Naive thymus-derived CD4-positive, alpha-beta T cell (primary cell): ENCODE results near the gene PDZD4. TPM values are rescaled to one million over a fixed set of nuclear protein-coding genes. Genes with fewer than 3 reads are reported as not detected.
A peak's percentile ranks its signal among the peaks of the same experiment; 100 is the strongest.

Source experiments
- ATAC-seq: fragments of 150-1000 bp; cut with Tn5 transposase; 2 replicates; pipeline ENCODE4 v1.10.0; 2021; ENCODE audit warnings: mild to moderate bottlenecking, moderate library complexity
- CTCF ChIA-PET: fragments of 350-600 bp; sonication (Branson Sonifier 250); formaldehyde crosslinking; loops from one replicate; lab custom pipeline; 2021; ENCODE audit warnings: antibody characterized with exemption; lab: Charles Lee
- POLR2A ChIA-PET: fragments of 350-600 bp; sonication (Branson Sonifier 250); formaldehyde crosslinking; loops from one replicate; lab custom pipeline; 2021; ENCODE audit warnings: antibody characterized with exemption, inconsistent platforms; lab: Charles Lee
- DNase-seq, 9 donors: peaks; one replicate each; pipeline versions ENCODE4 v3.0.0 to v3.0.0-alpha.2; 2020 to 2022; ENCODE audit warnings: mixed read lengths in 1 of 9
- H3K27ac ChIP-seq: one replicate; pipeline ENCODE4 v1.7.0; 2013; ENCODE audit warnings: mild to moderate bottlenecking, low read depth, low read length, moderate library complexity
- H3K27me3 ChIP-seq, 2 donors: one replicate each; pipeline ENCODE4 v1.7.0; 2013; ENCODE audit warnings: low read length in 2 of 2, mild to moderate bottlenecking in 2 of 2, moderate library complexity in 2 of 2; ENCODE audit not compliant: control insufficient read depth in 2 of 2, insufficient read depth in 2 of 2
- H3K36me3 ChIP-seq, 3 experiments: 1 replicate in 2 of 3; 2 replicates in 1 of 3; pipeline ENCODE4 v1.7.0; 2013; ENCODE audit warnings: low read length in 3 of 3, mild to moderate bottlenecking in 3 of 3, moderate library complexity in 1 of 3; ENCODE audit not compliant: insufficient read depth in 3 of 3, control insufficient read depth in 2 of 3
- H3K4me1 ChIP-seq, 2 donors: one replicate each; pipeline ENCODE4 v1.7.0; 2013; ENCODE audit warnings: low read length in 2 of 2, mild to moderate bottlenecking in 2 of 2, moderate library complexity in 1 of 2; ENCODE audit not compliant: control insufficient read depth in 2 of 2, insufficient read depth in 2 of 2
- H3K4me3 ChIP-seq: 2 replicates; pipeline ENCODE4 v1.7.0; 2013; ENCODE audit warnings: mild to moderate bottlenecking, low read length
- H3K9me3 ChIP-seq, 3 experiments: 1 replicate in 2 of 3; 2 replicates in 1 of 3; pipeline ENCODE4 v1.7.0; 2013; ENCODE audit warnings: low read length in 3 of 3; ENCODE audit not compliant: control insufficient read depth in 2 of 3
- H3K27ac Mint-ChIP-seq, 9 donors: one replicate each; pipeline ENCODE4 v1.8.0; 2020 to 2022; ENCODE audit warnings: mixed read lengths in 9 of 9, mild to moderate bottlenecking in 8 of 9, moderate library complexity in 5 of 9, inconsistent platforms in 2 of 9
- H3K27me3 Mint-ChIP-seq, 5 donors: one replicate each; pipeline ENCODE4 v1.8.0; 2021 to 2022; ENCODE audit warnings: mixed read lengths in 5 of 5, mild to moderate bottlenecking in 1 of 5
- H3K36me3 Mint-ChIP-seq, 5 donors: one replicate each; pipeline ENCODE4 v1.8.0; 2020 to 2022; ENCODE audit warnings: mixed read lengths in 5 of 5, mild to moderate bottlenecking in 3 of 5, inconsistent platforms in 1 of 5
- H3K4me1 Mint-ChIP-seq, 7 donors: one replicate each; pipeline ENCODE4 v1.8.0; 2020 to 2022; ENCODE audit warnings: mixed read lengths in 7 of 7, mild to moderate bottlenecking in 3 of 7, inconsistent platforms in 1 of 7
- H3K4me3 Mint-ChIP-seq, 10 donors: one replicate each; pipeline ENCODE4 v1.8.0; 2020 to 2022; ENCODE audit warnings: mild to moderate bottlenecking in 10 of 10, mixed read lengths in 10 of 10, moderate library complexity in 6 of 10, inconsistent platforms in 2 of 10
- H3K9me3 Mint-ChIP-seq, 11 donors: one replicate each; pipeline ENCODE4 v1.8.0; 2020 to 2022; ENCODE audit warnings: mixed read lengths in 11 of 11, mild to moderate bottlenecking in 4 of 11, inconsistent platforms in 1 of 11, moderate library complexity in 1 of 11
- intact Hi-C, 2 donors: fragments of 100-400 bp; cut with micrococcal nuclease; formaldehyde crosslinking; loops; one replicate each; pipeline ENCODE4 v1.15.1; 2023
- polyA plus RNA-seq, 2 donors: library from polyadenylated mRNA; unstranded; fragments of 300-500 nt; fragmentation: Illumina TruSeq; gene quantifications; one replicate each; pipeline ENCODE4 v1.2.3, GENCODE V29; 2021
- total RNA-seq, 6 experiments: library from RNA in 5 of 6; stranded (reverse) in 5 of 6; gene quantifications; 1 replicate in 5 of 6; 2 replicates in 1 of 6; pipeline ENCODE4 v1.2.3 and lab custom pipeline; 2021 to 2026

The PDZD4 gene
- total and polyA plus RNA-seq, 7 experiments from 2014 or later = 0.07 to 29.0 (median 0.51) TPM

DNA sequence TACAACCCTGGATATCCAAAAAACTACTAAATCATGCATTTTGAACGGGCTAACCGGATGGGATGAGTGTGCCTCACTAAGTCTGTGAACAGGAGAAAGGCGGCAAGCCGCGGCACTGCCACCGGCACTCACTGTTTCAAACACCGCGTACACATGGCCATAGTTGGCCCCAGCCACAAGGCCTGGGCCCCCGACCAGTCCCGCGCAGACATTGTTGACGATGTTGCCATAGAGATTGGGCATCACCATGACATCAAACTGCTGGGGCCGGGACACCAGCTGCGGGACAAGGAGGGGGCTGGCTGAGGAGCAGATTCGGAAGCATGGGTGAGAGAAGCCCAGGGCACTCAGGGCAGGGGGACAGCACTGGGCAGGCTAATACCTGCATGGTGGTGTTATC is 43.7 kb downstream of the PDZD4 start:
- no peak for DNase-seq
- Mint-ChIP-seq H3K4me1 (peaks cover 0 to 9% (median 4%) of the 10 kb centered on the region in 7 donors), H3K9me3 (peaks cover 0 to 2% (median 0%) of the 10 kb centered on the region in 11 donors), H3K27ac (no peak overlapping the region), H3K27me3 (no peaks in the 10 kb centered on the region), H3K4me3 (no peak overlapping the region), H3K36me3 (peaks cover 0 to 5% (median 0%) of the 10 kb centered on the region in 5 donors)
- Histone ChIP-seq H3K36me3 (peaks cover 0 to 49% (median 0%) of the 10 kb centered on the region in 3 experiments), H3K27ac (no peak overlapping the region), H3K27me3 (no peaks in the 10 kb centered on the region), H3K9me3 (no peaks in the 10 kb centered on the region), H3K4me3 (no peak overlapping the region), H3K4me1 (no peaks in the 10 kb centered on the region)
- intact Hi-C loops = no loop called here
- ChIA-PET POLR2A (no interaction called here), CTCF (no interaction called here)
- ATAC-seq = no peak

DNA sequence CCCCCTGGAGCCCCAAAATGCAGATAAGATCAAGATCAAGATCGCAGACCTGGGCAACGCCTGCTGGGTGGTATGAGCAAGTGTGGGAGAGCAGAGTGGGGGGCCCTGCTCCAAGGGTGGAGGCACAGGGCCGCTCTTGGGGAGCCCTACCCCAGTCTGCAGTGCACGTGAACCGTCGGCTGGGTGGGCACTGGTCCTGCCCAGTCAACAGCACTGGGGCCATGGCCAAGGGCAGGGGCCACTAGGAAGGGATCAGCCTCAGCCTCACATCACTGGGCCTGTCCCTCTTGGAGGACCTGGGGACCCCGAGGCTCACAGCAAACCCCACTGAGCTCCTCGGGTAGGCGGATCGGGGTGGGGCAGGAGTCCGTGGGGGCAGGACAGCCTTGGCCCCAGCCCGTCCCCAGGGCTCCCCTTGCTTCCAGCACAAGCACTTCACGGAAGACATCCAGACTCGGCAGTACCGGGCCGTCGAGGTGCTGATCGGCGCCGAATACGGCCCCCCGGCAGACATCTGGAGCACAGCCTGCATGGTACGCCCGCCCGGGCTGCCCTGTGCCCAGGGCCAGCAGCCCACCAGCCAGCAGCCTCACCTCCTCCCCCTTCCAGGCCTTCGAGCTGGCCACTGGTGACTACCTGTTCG is 45.9 kb downstream of the PDZD4 start:
- peaks cover 0 to 5% (median 0%) of the 10 kb centered on the region in 5 donors for H3K36me3 Mint-ChIP-seq
- Histone ChIP-seq H3K9me3 (no peaks in the 10 kb centered on the region), H3K4me3 (no peak overlapping the region), H3K27me3 (no peaks in the 10 kb centered on the region), H3K27ac (no peak overlapping the region), H3K36me3 (peaks cover 0 to 41% (median 0%) of the 10 kb centered on the region in 3 experiments), H3K4me1 (no peaks in the 10 kb centered on the region)
- ChIA-PET POLR2A (no interaction called here), CTCF (no interaction called here)
- H3K4me1 Mint-ChIP-seq = peaks cover 0 to 7% (median 4%) of the 10 kb centered on the region in 7 donors
- intact Hi-C loops = no loop called here
- no peak overlapping the region for H3K27ac Mint-ChIP-seq
- peak; percentile 20 for ATAC-seq
- DNase-seq = no peak
- peaks cover 0 to 1% (median 0%) of the 10 kb centered on the region in 11 donors for H3K9me3 Mint-ChIP-seq
- H3K27me3 Mint-ChIP-seq = peaks cover 0 to 10% (median 7%) of the 10 kb centered on the region in 5 donors
- H3K4me3 Mint-ChIP-seq = no peak overlapping the region

GRCh38 chrX:153783378-153784013 is 46.8 kb downstream of the PDZD4 start:
- ATAC-seq = no peak
- intact Hi-C loops = no loop called here
- H3K4me3 ChIP-seq = no peak overlapping the region

GRCh38 chrX:153782871-153783270 is 47.5 kb downstream of the PDZD4 start:
- ATAC-seq = no peak
- no peak overlapping the region for H3K27ac ChIP-seq
- H3K9me3 Mint-ChIP-seq = no peaks in the 10 kb centered on the region
- H3K27me3 Mint-ChIP-seq = peaks cover 0 to 10% (median 7%) of the 10 kb centered on the region in 5 donors
- H3K4me3 ChIP-seq = no peak overlapping the region
- no peaks in the 10 kb centered on the region for H3K4me1 ChIP-seq
- no peaks in the 10 kb centered on the region for H3K27me3 ChIP-seq
- H3K4me3 Mint-ChIP-seq = no peak overlapping the region
- peaks cover 0 to 26% (median 0%) of the 10 kb centered on the region in 3 experiments for H3K36me3 ChIP-seq
- ChIA-PET POLR2A (no interaction called here), CTCF (no interaction called here)
- intact Hi-C loops = no loop called here
- H3K36me3 Mint-ChIP-seq = peaks cover 0 to 5% (median 0%) of the 10 kb centered on the region in 5 donors
- no peaks in the 10 kb centered on the region for H3K9me3 ChIP-seq
- DNase-seq = no peak
- no peak overlapping the region for H3K27ac Mint-ChIP-seq
- peaks cover 0 to 7% (median 4%) of the 10 kb centered on the region in 7 donors for H3K4me1 Mint-ChIP-seq

More at GRCh38 chrX:153783378-153784013, 46.8 kb downstream of the PDZD4 start:
- H3K27me3 ChIP-seq = no peaks in the 10 kb centered on the region
- POLR2A ChIA-PET = no interaction called here
- no peaks in the 10 kb centered on the region for H3K4me1 ChIP-seq
- Mint-ChIP-seq H3K9me3 (no peaks in the 10 kb centered on the region), H3K36me3 (peaks cover 0 to 5% (median 0%) of the 10 kb centered on the region in 5 donors), H3K27me3 (peaks cover 0 to 10% (median 7%) of the 10 kb centered on the region in 5 donors), H3K4me3 (no peak overlapping the region), H3K4me1 (peaks cover 0 to 7% (median 4%) of the 10 kb centered on the region in 7 donors), H3K27ac (peak overlapping the region in 1 of 9 donors; percentile 45)
- peaks cover 0 to 33% (median 0%) of the 10 kb centered on the region in 3 experiments for H3K36me3 ChIP-seq
- DNase-seq = no peak
- H3K27ac ChIP-seq = no peak overlapping the region
- CTCF ChIA-PET = no interaction called here
- no peaks in the 10 kb centered on the region for H3K9me3 ChIP-seq

GRCh38 chrX:153782313-153782712 is 48.0 kb downstream of the PDZD4 start:
- no peak overlapping the region for H3K27ac Mint-ChIP-seq
- no peaks in the 10 kb centered on the region for H3K27me3 ChIP-seq
- no peak overlapping the region for H3K4me3 ChIP-seq
- H3K36me3 ChIP-seq = peaks cover 0 to 21% (median 0%) of the 10 kb centered on the region in 3 experiments
- H3K27ac ChIP-seq = no peak overlapping the region
- H3K9me3 ChIP-seq = no peaks in the 10 kb centered on the region
- peaks cover 0 to 10% (median 7%) of the 10 kb centered on the region in 5 donors for H3K27me3 Mint-ChIP-seq
- CTCF ChIA-PET = no interaction called here
- DNase-seq = no peak
- H3K4me3 Mint-ChIP-seq = no peak overlapping the region
- H3K4me1 ChIP-seq = no peaks in the 10 kb centered on the region
- no peaks in the 10 kb centered on the region for H3K9me3 Mint-ChIP-seq
- H3K4me1 Mint-ChIP-seq = peaks cover 0 to 7% (median 4%) of the 10 kb centered on the region in 7 donors
- intact Hi-C loops = no loop called here
- POLR2A ChIA-PET = no interaction called here
- ATAC-seq = no peak
- peaks cover 0 to 5% (median 0%) of the 10 kb centered on the region in 5 donors for H3K36me3 Mint-ChIP-seq

- DNase-seq (no peak), ATAC-seq (no peak)
- peaks cover 0 to 3% (median 0%) of the 10 kb centered on the region in 5 donors for H3K36me3 Mint-ChIP-seq
- H3K4me1 Mint-ChIP-seq = peaks cover 0 to 7% (median 4%) of the 10 kb centered on the region in 7 donors
- intact Hi-C loops = no loop called here
- ChIA-PET POLR2A (no interaction called here), CTCF (no interaction called here)
- H3K27ac Mint-ChIP-seq = no peak overlapping the region
- peaks cover 0 to 14% (median 0%) of the 10 kb centered on the region in 3 experiments for H3K36me3 ChIP-seq
- H3K27ac ChIP-seq = no peak overlapping the region
- H3K9me3 ChIP-seq = no peaks in the 10 kb centered on the region
- no peak overlapping the region for H3K4me3 Mint-ChIP-seq
- H3K27me3 ChIP-seq = no peaks in the 10 kb centered on the region
- peaks cover 0 to 10% (median 7%) of the 10 kb centered on the region in 5 donors for H3K27me3 Mint-ChIP-seq
- no peak overlapping the region for H3K4me3 ChIP-seq
- no peaks in the 10 kb centered on the region for H3K9me3 Mint-ChIP-seq
- H3K4me1 ChIP-seq = no peaks in the 10 kb centered on the region
These were observed 48.8 kb downstream of the PDZD4 start for GRCh38 chrX:153781428-153782047.
